GM12873 (cell line): ENCODE results near the gene PLG.
"Not testable (repeated sequence)": the region's sequence is repeated elsewhere in the genome, so short reads cannot be mapped to it uniquely, and the experiment has no call there.

Source experiments
- TF ChIP-seq, protein P1 (sequence below): IDR thresholded peaks from 2 replicates; pipeline ENCODE4 v1.5.1; 2012; ENCODE audit warnings: low read depth, mild to moderate bottlenecking, moderate library complexity, low read length, control low read depth; ENCODE audit not compliant: insufficient read depth; ENCODE audit errors: missing control alignments

PLG gene

DNA sequence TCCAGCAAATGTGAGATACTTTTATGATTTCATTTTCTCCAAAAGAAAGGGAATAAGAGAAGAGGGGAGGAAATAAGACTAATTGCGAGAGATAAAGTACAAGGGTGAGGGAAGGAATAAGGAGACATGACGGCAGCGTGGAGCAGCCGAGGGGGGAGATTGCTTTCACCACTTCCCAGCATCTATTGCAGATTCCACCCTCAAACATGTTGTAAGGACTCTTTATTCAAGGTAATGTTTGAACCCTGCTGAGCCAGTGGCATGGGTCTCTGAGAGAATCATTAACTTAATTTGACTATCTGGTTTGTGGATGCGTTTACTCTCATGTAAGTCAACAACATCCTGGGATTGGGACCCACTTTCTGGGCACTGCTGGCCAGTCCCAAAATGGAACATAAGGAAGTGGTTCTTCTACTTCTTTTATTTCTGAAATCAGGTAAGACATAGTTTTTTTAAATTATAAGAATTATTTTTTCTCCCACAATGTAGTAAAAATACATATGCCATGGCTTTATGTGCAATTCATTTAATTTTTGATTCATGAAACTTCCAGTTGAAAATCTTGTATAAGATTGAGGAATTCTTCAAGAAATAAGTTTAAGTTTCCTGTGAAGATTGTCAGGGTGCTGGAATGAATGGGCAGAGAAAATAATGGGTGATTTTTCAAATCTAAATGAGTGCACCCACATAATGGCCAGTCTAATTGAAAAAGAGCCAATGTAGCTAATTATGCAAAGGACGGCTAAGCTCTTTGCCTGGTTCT lies at the start of gene PLG:
Gene PLG, plus strand, starts transcription at position 327 of the 763 bp plus-strand sequence. Its CDS starts 61 bp downstream, at position 388.
- TF ChIP-seq, protein P1, sequence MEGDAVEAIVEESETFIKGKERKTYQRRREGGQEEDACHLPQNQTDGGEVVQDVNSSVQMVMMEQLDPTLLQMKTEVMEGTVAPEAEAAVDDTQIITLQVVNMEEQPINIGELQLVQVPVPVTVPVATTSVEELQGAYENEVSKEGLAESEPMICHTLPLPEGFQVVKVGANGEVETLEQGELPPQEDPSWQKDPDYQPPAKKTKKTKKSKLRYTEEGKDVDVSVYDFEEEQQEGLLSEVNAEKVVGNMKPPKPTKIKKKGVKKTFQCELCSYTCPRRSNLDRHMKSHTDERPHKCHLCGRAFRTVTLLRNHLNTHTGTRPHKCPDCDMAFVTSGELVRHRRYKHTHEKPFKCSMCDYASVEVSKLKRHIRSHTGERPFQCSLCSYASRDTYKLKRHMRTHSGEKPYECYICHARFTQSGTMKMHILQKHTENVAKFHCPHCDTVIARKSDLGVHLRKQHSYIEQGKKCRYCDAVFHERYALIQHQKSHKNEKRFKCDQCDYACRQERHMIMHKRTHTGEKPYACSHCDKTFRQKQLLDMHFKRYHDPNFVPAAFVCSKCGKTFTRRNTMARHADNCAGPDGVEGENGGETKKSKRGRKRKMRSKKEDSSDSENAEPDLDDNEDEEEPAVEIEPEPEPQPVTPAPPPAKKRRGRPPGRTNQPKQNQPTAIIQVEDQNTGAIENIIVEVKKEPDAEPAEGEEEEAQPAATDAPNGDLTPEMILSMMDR: not testable (repeated sequence)

DNA sequence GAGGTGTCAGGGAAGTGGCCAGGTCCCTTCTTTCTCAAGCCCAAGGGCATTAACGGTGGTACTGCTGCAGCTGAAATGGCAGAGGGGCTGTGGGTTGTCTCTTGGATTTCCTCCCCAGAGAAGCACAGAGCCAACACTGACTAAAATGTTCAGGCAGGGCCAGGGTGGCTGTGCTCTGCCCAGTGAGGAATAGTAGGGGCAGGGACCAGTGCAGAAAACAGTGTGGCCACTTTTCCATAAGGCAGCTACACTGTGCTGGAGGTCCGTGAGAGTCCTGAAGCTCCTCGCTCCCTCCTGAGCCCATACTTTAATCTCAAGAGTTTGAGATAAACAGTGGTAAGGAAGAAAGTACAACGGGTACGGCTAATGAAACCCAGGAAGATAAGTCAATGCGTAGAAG lies 42.5 kb upstream of the PLG start:
- TF ChIP-seq, protein P1: no peak

DNA sequence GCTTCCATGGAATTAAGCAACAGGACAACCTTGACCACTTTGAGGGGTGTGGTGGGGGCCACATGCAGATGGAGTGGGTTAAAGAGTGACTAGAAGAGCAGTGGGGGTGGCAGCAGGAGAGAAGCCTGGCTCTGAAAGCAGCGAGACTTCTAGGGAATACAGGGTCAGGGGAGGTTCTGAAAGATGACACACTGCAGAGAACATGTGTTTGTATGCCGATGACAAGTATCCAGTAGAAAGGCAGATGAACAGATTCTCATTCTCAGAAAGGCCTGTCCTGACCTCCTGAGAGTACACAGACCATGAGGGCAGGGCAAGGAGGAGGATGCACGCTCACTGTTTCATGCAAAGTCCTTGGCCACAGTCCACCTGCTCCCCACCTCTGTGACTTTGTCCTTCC lies 40.8 kb upstream of the PLG start:
- TF ChIP-seq, protein P1: no peak

DNA sequence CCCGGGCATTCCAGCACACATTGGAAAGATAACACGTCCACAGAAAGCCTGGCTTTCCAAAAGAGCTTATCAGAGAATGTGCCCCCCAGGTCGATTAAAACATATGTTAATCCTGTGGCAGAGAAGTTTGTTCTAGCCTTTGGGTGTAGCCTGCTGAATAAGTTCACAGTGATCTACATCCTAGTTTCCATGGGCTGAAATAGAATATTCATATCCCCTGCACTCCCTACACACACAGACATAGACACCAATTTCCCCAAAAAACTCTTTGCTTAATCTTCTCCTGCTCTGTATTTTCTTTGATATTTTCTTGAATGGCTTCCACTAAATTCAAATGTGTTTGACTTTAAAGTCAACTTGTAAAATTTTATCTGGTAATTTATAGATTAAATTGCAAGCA lies 39.6 kb upstream of the PLG start:
- TF ChIP-seq, protein P1: no peak

DNA sequence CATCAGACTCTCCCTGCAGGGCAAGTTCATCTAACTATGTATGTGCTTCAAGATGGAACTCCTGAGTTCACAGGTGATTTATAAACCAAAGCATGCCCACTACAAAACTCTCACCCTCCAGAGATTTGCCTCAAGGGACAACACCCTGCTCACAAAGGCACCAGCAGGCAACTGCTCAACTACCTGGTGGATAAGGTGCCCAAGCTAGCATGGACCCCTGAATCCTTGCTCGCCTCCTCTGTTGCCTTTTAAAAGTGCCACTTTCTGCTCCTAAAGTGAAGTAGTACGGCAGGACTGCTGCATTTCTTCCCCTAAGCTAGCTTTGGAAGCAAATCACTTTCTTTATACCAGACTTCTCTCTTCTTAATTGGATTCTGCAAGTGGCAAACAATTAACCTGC lies 39.2 kb upstream of the PLG start:
- TF ChIP-seq, protein P1: no peak

DNA sequence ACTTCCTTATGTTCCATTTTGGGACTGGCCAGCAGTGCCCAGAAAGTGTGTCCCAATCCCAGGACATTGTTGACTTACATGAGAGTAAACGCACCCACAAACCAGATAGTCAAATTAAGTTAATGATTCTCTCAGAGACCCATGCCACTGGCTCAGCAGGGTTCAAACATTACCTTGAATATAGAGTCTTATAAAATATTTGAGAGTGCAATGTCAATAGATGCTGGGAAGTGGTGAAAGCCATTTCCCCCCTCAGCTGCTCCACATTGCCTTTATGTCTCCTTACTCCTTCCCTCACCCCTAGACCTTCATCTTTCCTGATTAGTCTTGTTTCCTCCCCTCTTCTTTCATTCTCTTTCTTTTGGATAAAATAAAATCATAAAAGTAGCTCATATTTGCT lies 37.8 kb upstream of the PLG start, which contains the start of gene LPA:
Gene LPA, minus strand, starts transcription at position 78 of the 400 bp plus-strand sequence. Its CDS starts 61 bp downstream, at position 17.
- TF ChIP-seq, protein P1: not testable (repeated sequence)

DNA sequence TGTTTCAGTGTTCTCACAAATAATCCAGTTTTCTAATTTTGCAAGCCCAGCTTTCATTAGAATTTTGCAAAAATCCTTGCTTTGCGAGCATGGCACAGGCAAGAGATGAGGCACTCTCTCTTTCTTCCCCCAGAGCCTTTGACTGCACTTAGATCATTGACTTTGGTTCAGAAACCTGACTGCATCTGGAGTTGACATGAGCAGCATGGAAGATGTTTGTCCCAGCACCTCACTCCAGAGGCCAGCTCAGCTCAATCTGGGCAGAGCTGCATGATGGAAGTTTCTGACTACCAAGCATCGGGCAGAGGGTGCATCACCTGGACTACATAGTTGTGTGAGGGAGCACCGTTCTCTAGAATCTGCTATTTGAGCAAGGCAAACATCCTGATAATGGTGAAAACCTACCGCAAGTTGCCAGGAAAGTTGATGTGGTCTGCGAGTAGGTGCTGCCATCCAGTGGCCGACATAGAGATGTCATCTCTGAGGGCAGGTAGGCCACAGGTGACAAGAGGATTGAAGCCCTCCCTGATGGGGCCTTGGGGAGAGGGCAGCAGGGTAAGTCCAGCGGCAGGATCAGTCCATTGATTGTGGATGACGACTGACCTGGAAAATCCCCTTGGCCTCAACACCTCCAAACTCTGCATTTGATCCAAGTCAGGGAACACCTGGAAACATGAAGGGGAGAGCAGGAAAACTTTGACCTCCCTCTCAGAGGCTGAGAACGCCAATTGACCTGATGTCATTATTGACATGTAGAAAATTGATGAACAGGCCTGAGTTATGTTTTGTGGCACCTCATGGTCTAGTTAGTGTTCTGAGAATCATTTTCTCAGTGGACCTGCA lies 34.2 kb upstream of the PLG start:
- TF ChIP-seq, protein P1: peak; percentile 81
